ENCODE results near the gene COG6. TPM values are rescaled to one million over a fixed set of nuclear protein-coding genes. Genes with fewer than 3 reads are reported as not detected.

COG6 gene
- total RNA-seq, 1 donor from 2014 or later: 60.9 TPM

- peaks cover 7% of the 10 kb centered on the region for H3K36me3 Mint-ChIP-seq (ENCODE audit: low read depth)
- H3K27me3 Mint-ChIP-seq (ENCODE audit: low read depth): no peaks in the 10 kb centered on the region
- H3K9me3 Mint-ChIP-seq (ENCODE audit: low read depth): peaks cover 16% of the 10 kb centered on the region
- H3K4me3 Mint-ChIP-seq (ENCODE audit: unreplicated experiment): no peak overlapping the region
- peaks cover 25% of the 10 kb centered on the region for H3K4me1 Mint-ChIP-seq (ENCODE audit: low read depth)
- H3K27ac Mint-ChIP-seq (ENCODE audit: unreplicated experiment): no peak overlapping the region
- no peak for DNase-seq (ENCODE audit: low spot score)
- no peak for TF ChIP-seq CTCF (IDR thresholded peaks at IDR 0.05)
Measured at GRCh38 chr13:39788102-39788501, 132.6 kb downstream of the COG6 start.

- DNase-seq (ENCODE audit: low spot score): no peak
- Mint-ChIP-seq H3K9me3 (ENCODE audit: low read depth) (peaks cover 23% of the 10 kb centered on the region), H3K4me3 (ENCODE audit: unreplicated experiment) (no peak overlapping the region), H3K27ac (ENCODE audit: unreplicated experiment) (no peak overlapping the region), H3K27me3 (ENCODE audit: low read depth) (no peaks in the 10 kb centered on the region), H3K4me1 (ENCODE audit: low read depth) (peaks cover 25% of the 10 kb centered on the region), H3K36me3 (ENCODE audit: low read depth) (peaks cover 7% of the 10 kb centered on the region)
- no peak for TF ChIP-seq CTCF (IDR thresholded peaks at IDR 0.05)
Measured at GRCh38 chr13:39789451-39789850, 134.0 kb downstream of the COG6 start.

Small RNA genes within 50 kb of the gene (microRNA-seq; reads per million reads assigned to microRNA genes)
- gene MIR4305 (ENCODE audit: borderline number of aligned reads): not detected

Other genes starting within 250 kb of the COG6 start
- gene LHFPL6, start 52.5 kb upstream of the COG6 start, total RNA-seq: 88.2 to 101 TPM (median 100 TPM) in 3 replicates

Data from chondrocyte (in vitro differentiated cells).